Epithelial cell of prostate (primary cell): ENCODE results near the gene KLK5.
"Not testable (repeated sequence)": the region's sequence is repeated elsewhere in the genome, so short reads cannot be mapped to it uniquely, and the experiment has no call there.

ENCODE experiments used
- DNase-seq: peaks from one replicate; pipeline ENCODE4 v3.0.0-alpha.2; 2011; ENCODE audit warnings: low read depth, low spot score
- H3K27ac ChIP-seq: fragments of 450-650 bp; 2 replicates; pipeline ENCODE4 v1.5.1; 2017; ENCODE audit warnings: mild to moderate bottlenecking

The KLK5 gene

GRCh38 chr19:50952910-50953309, at the start of gene KLK5:
Gene KLK5 (minus strand): TSS chr19:50953038. CDS start chr19:50952657, 381 bp downstream.
- DNase-seq = no peak
- peak within 1 kb of the TSS; percentile 69 for H3K27ac ChIP-seq

DNA sequence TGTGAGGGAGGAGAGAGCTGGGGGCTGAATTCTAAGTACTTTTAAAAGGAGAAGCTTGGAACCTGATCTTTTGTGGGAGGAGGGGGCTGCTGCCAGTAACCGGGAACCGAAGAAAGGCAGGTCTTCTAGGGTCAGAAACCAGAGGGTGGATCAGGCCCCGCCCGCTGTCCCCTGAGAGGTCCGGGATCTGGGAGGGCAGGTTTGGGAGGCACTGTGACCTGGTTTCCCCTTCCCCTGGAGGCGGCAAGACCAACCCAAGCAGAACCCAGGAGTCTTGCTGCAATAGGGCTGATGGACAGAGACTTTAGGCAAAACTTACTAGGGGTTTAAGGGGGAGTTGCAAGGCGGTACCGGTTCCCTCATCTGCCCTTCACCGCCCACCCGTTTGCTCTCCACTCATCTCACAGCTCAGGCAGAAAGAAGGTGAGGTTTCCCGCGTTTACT, 49.3 kb upstream of the KLK5 start:
- no peak for DNase-seq
- peak overlapping the region; percentile 64 for H3K27ac ChIP-seq

- no peak for DNase-seq
- H3K27ac ChIP-seq = peak within 1 kb of the TSS; percentile 64
Observed at GRCh38 chr19:51001515-51001914, 48.7 kb upstream of the KLK5 start, which contains the start of gene KLK8. Gene KLK8 (minus strand): TSS chr19:51001604. CDS start chr19:51001167, 437 bp downstream.

DNA sequence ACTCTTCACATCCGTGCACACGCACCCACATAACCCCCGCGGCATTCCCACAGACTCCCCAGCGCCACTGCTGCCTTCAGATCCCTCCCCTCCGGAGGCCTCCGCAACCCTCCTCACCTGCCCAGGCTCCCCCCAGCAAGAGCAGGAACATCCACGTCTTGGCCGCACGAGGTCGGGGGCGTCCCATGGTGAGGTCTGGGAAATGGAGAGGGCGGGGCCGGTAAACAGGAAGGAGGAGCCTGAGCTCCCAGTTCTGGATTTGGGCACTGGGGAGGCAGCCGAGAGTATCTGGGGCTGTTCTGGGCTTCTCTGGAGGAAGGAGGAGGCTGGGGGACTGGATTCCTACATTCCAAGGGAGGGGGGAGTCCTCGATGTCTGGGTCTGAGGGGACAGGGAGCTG, 48.1 kb upstream of the KLK5 start:
- H3K27ac ChIP-seq = peak overlapping the region; percentile 64
- no peak for DNase-seq

GRCh38 chr19:51000426-51000825, 47.6 kb upstream of the KLK5 start:
- peak overlapping the region; percentile 64 for H3K27ac ChIP-seq

DNA sequence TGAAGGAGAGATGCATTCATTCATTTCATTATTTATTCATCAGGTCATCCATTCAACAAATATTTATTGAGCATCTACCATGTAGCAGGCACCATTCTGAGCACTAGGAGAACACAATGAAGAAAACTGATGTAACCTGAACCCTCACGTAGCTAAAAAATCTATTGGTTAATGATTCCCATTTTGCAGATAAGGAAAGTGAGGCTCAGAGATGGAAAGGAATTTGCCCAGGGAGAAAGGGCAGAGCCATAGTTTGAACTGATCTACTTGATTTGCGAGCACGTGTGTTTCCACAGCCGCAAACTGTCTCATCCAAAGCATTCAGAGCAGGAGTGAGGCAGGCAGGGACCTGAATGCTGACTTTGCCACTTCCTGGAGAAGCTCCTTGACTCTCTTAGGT, 45.8 kb upstream of the KLK5 start:
- H3K27ac ChIP-seq = no peak overlapping the region
- DNase-seq = no peak

More at GRCh38 chr19:51000426-51000825, 47.6 kb upstream of the KLK5 start:
- no peak for DNase-seq

DNA sequence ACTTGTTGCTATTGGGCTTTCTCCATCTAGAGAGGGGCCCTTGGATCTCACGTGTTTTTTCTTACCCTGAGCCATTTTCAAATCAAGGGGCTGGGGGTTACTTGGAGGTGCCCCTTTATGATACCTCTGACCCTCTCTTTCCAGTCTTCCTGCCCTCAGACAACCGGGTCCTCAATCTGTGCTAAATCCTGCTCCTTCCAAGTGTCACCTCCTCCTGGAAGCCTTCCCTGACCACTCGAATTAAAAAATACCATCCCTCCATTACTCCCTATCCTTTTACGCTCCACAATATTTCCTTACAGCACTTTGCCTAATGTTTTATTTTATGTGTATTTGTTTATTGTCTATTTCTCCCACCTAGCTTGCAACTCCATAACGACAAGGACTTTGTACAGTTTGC, 45.2 kb upstream of the KLK5 start:
- DNase-seq = no peak
- no peak overlapping the region for H3K27ac ChIP-seq

DNA sequence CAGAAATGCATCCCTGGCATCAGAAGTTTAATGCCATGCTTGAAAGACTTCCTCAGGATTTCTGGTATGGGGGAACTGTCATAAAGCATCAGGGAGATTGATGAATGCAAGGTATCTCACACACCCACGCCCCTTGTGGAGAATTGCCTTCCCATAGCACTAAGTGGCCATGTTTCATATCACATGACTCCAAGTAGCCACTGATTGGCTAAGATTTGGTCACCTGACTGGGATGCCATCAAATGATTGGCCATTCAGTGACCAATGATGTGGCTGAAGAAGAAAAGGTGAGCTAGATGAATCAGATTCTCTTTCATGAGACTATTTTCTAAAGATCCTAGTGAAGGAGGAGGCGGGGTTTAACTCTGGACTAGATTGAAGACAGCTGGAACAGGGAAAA, 41.3 kb upstream of the KLK5 start:
- peak overlapping the region; percentile 86 for H3K27ac ChIP-seq
- DNase-seq = no peak

- H3K27ac ChIP-seq = peak overlapping the region; percentile 86
Observed at GRCh38 chr19:50992666-50993035, 39.8 kb upstream of the KLK5 start.

GRCh38 chr19:50984416-50984815, 31.6 kb upstream of the KLK5 start:
- DNase-seq = not testable (repeated sequence)

More at GRCh38 chr19:50992666-50993035, 39.8 kb upstream of the KLK5 start:
- DNase-seq = peak; percentile 86

GRCh38 chr19:50983625-50984292, 30.9 kb upstream of the KLK5 start, which contains the start of gene KLK7:
Gene KLK7 (minus strand): TSS chr19:50983917. CDS start chr19:50982399, 1,518 bp downstream.
- no peak for DNase-seq

More at GRCh38 chr19:50984416-50984815, 31.6 kb upstream of the KLK5 start:
- peak overlapping the region; percentile 48 for H3K27ac ChIP-seq

GRCh38 chr19:50982186-50982585, 29.3 kb upstream of the KLK5 start:
- peak overlapping the region; percentile 37 for H3K27ac ChIP-seq
- no peak for DNase-seq

More at GRCh38 chr19:50983625-50984292, 30.9 kb upstream of the KLK5 start, which contains the start of gene KLK7:
- peak within 1 kb of the TSS; percentile 48 for H3K27ac ChIP-seq

- DNase-seq = no peak
- H3K27ac ChIP-seq = peak overlapping the region; percentile 37
Observed at GRCh38 chr19:50981587-50982146, 28.8 kb upstream of the KLK5 start.

GRCh38 chr19:50980208-50980607, 27.4 kb upstream of the KLK5 start:
- no peak for DNase-seq
- H3K27ac ChIP-seq = no peak overlapping the region

DNA sequence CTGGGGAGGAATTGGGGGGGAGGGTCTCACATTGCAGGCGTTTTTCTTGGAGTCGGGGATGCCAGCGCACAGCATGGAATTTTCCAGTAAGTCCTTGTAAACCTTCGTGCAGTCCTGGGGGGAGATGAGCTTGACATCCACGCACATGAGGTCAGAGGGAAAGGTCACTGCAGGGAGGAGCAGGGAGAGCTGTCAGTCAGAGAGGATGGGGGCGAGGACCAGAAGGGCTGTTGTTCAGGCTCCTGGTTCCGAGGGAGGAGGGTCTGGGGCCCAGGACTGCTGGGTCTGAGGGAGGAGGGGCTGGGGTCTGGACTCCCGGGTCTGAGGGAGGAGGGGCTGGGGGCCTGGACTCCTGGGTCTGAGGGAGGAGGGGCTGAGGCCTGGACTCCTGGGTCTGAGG, 26.9 kb upstream of the KLK5 start:
- DNase-seq = no peak
- peak overlapping the region; percentile 13 for H3K27ac ChIP-seq

DNA sequence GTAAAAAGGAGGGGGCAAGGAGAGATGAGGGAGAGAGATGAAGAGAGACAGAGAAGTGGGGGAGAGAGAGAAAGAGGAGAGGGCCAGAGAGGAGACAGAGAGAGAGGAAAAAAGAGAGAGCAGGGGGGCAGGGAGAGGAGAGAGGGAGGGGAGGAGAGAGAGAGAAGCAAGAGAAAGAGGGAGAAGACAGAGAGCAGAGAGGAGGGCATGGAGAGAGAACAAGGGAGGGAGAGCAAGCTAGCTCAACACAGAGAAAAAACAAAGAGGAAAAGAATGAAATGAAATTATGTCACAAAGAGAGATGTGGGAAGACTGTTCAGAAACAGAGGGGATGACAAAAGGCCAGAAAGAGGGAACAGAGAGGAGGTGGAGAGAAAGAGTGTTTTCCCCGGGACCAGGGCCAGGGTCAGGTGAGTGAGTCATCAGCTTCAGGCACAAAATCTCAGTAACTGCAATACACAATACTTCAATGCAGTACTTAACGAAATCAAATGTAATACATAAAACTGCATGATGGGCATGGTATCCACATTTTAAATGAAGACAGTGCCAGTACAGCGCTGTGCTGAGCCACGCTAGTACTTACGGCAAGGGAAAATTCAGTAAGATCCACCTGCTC, 26.0 kb upstream of the KLK5 start:
- DNase-seq = no peak
- peak overlapping the region; percentile 13 for H3K27ac ChIP-seq

GRCh38 chr19:50977626-50978025, 24.8 kb upstream of the KLK5 start:
- no peak for DNase-seq
- H3K27ac ChIP-seq = no peak overlapping the region

GRCh38 chr19:50975766-50976165, 22.9 kb upstream of the KLK5 start:
- DNase-seq = no peak
- H3K27ac ChIP-seq = peak overlapping the region; percentile 40

DNA sequence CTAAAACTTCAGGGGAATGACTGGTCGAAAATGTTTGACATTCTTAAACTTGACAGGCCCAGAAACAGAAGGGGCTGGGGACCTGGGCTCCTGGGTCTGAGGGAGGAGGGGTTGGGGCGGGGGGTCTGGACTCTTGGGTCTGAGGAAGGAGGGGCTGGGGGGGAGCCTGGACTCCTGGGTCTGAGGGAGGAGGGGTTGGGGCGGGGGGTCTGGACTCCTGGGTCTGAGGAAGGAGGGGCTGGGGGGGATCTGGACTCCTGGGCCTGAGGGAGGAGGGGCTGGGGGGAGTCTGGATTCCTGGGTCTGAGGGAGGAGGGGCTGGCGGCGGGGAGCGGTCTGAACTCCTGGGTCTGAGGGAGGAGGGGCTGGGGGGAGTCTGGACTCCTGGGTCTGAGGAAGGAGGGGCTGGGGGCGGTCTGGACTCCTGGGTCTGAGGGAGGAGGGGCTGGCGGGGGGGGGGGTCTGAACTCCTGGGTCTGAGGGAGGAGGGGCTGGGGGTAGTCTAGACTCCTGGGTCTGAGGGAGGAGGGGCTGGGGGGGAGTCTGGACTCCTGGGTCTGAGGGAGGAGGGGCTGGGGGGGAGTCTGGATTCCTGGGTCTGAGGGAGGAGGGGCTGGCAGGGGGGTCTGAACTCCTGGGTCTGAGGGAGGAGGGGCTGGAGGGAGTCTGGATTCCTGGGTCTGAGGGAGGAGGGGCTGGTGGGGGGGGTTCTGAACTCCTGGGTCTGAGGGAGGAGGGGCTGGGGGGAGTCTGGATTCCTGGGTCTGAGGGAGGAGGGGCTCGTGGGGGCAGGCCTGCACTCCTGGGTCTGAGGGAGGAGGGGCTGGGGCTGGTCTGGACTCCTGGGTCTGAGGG, 22.1 kb upstream of the KLK5 start:
- no peak overlapping the region for H3K27ac ChIP-seq
- DNase-seq = no peak

DNA sequence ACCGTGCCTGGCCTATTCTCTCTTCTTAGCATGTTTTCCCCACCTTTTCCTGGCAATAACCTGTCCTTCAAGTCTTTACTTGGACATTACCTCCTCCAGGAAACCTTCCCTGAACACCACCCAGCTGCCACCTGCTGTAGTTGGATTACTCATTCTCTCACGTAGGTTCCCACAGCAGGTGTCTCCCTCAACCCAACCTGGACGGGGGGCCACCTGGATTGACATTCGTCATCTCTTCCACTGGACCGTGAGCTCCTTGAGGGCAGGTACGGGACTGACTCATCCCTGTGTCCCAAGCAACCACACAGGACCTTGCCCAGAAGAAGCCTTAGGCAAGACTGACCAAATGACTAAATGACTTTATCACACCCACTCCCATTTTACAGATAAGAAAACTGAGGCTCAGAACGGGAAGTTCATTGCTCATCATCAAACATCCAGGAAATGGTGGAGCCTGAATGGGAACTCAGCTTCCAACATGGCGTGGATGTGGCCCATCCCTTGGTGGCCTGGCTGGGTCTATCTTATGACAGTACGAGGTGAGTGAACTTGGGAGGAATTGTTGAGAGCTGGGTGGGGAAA, 20.0 kb upstream of the KLK5 start:
- DNase-seq = no peak

More for the DNA sequence above, 20.0 kb upstream of the KLK5 start:
- peak overlapping the region; percentile 48 for H3K27ac ChIP-seq
